ENCODE data around the gene DNAH10.

- no peak for TF ChIP-seq CTCF (IDR thresholded peaks at IDR 0.05; ENCODE audit: low read length)
- TF ChIP-seq EZH2 (IDR thresholded peaks at IDR 0.05; ENCODE audit: borderline replicate concordance, low read length), result no peak
Measured at GRCh38 chr12:123917337-123917850, 155.3 kb downstream of the DNAH10 start.
